Prostate gland (tissue), 2 donors: Measurements from ENCODE around the gene SPRTN.

ENCODE experiments used
- CTCF ChIP-seq, 4 experiments: fragments of 200-600 bp in 2 of 4; fragments of 450-650 bp in 2 of 4; sonication (generic) in 2 of 4; IDR thresholded peaks; 1 replicate in 3 of 4; 2 replicates in 1 of 4; pipeline ENCODE4 v1.5.1; 2016 to 2019; ENCODE audit warnings: antibody characterized with exemption in 4 of 4, mild to moderate bottlenecking in 2 of 4, moderate library complexity in 2 of 4
- POLR2AphosphoS5 ChIP-seq: sonication (generic); formaldehyde crosslinking; IDR thresholded peaks from one replicate; pipeline ENCODE4 v1.6.1; 2017; ENCODE audit warnings: antibody characterized with exemption

- no peak for TF ChIP-seq CTCF (IDR thresholded peaks at IDR 0.05)
- TF ChIP-seq POLR2AphosphoS5: no peak
Measured at GRCh38 chr1:231322880-231323530, 15.1 kb upstream of the SPRTN start.
